Progenitor cell of endocrine pancreas (in vitro differentiated cells): ENCODE data around the gene VAX1. TPM values are rescaled to one million over a fixed set of nuclear protein-coding genes. Genes with fewer than 3 reads are reported as not detected.

ENCODE experiments used
- DNase-seq: peaks from one replicate; pipeline ENCODE4 v3.0.0; 2021; ENCODE audit warnings: low spot score; ENCODE audit not compliant: unreplicated experiment
- H3K27ac Mint-ChIP-seq: 2 replicates; pipeline ENCODE4 v1.8.0; 2021; ENCODE audit warnings: mild to moderate bottlenecking, moderate library complexity, mixed read lengths
- H3K27me3 Mint-ChIP-seq: 2 replicates; pipeline ENCODE4 v1.8.0; 2021; ENCODE audit warnings: mixed read lengths
- H3K36me3 Mint-ChIP-seq: 2 replicates; pipeline ENCODE4 v1.8.0; 2022; ENCODE audit warnings: mixed read lengths; ENCODE audit not compliant: insufficient read depth
- H3K4me1 Mint-ChIP-seq: 2 replicates; pipeline ENCODE4 v1.8.0; 2021; ENCODE audit warnings: low read depth, mixed read lengths
- H3K4me3 Mint-ChIP-seq: 2 replicates; pipeline ENCODE4 v1.8.0; 2021; ENCODE audit warnings: low read depth, mild to moderate bottlenecking, moderate library complexity, mixed read lengths
- H3K9me3 Mint-ChIP-seq: 2 replicates; pipeline ENCODE4 v1.8.0; 2021; ENCODE audit warnings: low read depth, mixed read lengths
- CTCF ChIP-seq: fragments of 200-600 bp; sonication (generic); IDR thresholded peaks from one replicate; pipeline ENCODE4 v1.5.0; 2021; ENCODE audit warnings: antibody characterized with exemption, mild to moderate bottlenecking; ENCODE audit not compliant: unreplicated experiment
- total RNA-seq: library from RNA; stranded (reverse); gene quantifications from 2 replicates; pipeline ENCODE4 v1.2.1, GENCODE V29; 2021

VAX1 gene
- total RNA-seq, 1 donor from 2014 or later = not detected

- TF ChIP-seq CTCF = no peak
- no peak overlapping the region for H3K4me3 Mint-ChIP-seq
- H3K27ac Mint-ChIP-seq = no peak overlapping the region
- peaks cover 4% of the 10 kb centered on the region for H3K4me1 Mint-ChIP-seq
- no peaks in the 10 kb centered on the region for H3K9me3 Mint-ChIP-seq
- DNase-seq = no peak
- no peaks in the 10 kb centered on the region for H3K36me3 Mint-ChIP-seq
- peaks cover 97% of the 10 kb centered on the region for H3K27me3 Mint-ChIP-seq
Observed at GRCh38 chr10:117169480-117169879, 31.4 kb upstream of the VAX1 start.

DNA sequence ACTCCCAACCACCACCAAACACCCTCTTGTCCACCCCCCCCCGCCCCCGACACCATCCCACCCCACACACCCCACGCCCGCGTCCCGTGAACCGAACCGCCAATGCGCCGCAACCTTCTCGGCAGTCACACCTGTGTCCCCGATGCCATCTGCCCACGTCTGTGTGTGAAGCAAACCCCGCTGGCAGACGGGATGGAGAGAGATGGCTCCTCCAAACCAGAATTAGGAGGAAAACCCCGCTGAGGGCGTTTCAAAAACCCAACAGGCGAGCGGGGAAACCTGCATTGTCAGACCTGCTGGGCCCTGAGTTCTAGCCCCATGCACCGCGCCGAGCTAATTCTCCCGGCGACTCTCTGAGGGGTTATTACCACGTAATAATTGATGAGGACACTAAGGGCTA lies 30.7 kb upstream of the VAX1 start:
- peaks cover 2% of the 10 kb centered on the region for H3K4me1 Mint-ChIP-seq
- H3K9me3 Mint-ChIP-seq = no peaks in the 10 kb centered on the region
- DNase-seq = no peak

GRCh38 chr10:117167789-117168674 lies 30.0 kb upstream of the VAX1 start:
- Mint-ChIP-seq H3K9me3 (no peaks in the 10 kb centered on the region), H3K36me3 (no peaks in the 10 kb centered on the region), H3K4me1 (peaks cover 2% of the 10 kb centered on the region), H3K27ac (no peak overlapping the region), H3K4me3 (peak overlapping the region; percentile 60), H3K27me3 (peaks cover 94% of the 10 kb centered on the region)
- peak; percentile 98 for TF ChIP-seq CTCF
- peak; percentile 75 for DNase-seq

More for the DNA sequence above, 30.7 kb upstream of the VAX1 start:
- Mint-ChIP-seq H3K36me3 (no peaks in the 10 kb centered on the region), H3K27ac (no peak overlapping the region), H3K27me3 (peaks cover 97% of the 10 kb centered on the region), H3K4me3 (no peak overlapping the region)
- TF ChIP-seq CTCF = no peak

GRCh38 chr10:117167346-117167788 lies 29.3 kb upstream of the VAX1 start:
- Mint-ChIP-seq H3K4me1 (peaks cover 3% of the 10 kb centered on the region), H3K36me3 (no peaks in the 10 kb centered on the region), H3K27me3 (peaks cover 93% of the 10 kb centered on the region), H3K9me3 (no peaks in the 10 kb centered on the region), H3K4me3 (peak overlapping the region; percentile 29), H3K27ac (peak overlapping the region; percentile 43)
- TF ChIP-seq CTCF = no peak
- no peak for DNase-seq

- TF ChIP-seq CTCF = no peak
- H3K27me3 Mint-ChIP-seq = peaks cover 93% of the 10 kb centered on the region
- no peaks in the 10 kb centered on the region for H3K9me3 Mint-ChIP-seq
- H3K36me3 Mint-ChIP-seq = no peaks in the 10 kb centered on the region
- peaks cover 3% of the 10 kb centered on the region for H3K4me1 Mint-ChIP-seq
- no peak for DNase-seq
- H3K4me3 Mint-ChIP-seq = no peak overlapping the region
- peak overlapping the region; percentile 74 for H3K27ac Mint-ChIP-seq
Observed at GRCh38 chr10:117166418-117167345, 28.6 kb upstream of the VAX1 start.
